ENCODE data around the gene BTBD10.

The BTBD10 gene

GRCh38 chr11:13473013-13473722 lies 10.1 kb upstream of the BTBD10 start:
- Mint-ChIP-seq H3K27ac (no peak overlapping the region), H3K4me1 (no peaks in the 10 kb centered on the region), H3K36me3 (ENCODE audit: low read depth) (no peaks in the 10 kb centered on the region), H3K9me3 (no peaks in the 10 kb centered on the region), H3K27me3 (ENCODE audit: low read depth) (peaks cover 8% of the 10 kb centered on the region), H3K4me3 (no peak overlapping the region)
- TF ChIP-seq CTCF (IDR thresholded peaks at IDR 0.05; ENCODE audit: unreplicated experiment in 3 of 3): no peak

- H3K4me1 Mint-ChIP-seq: peaks cover 4% of the 10 kb centered on the region
- no peak for TF ChIP-seq CTCF (IDR thresholded peaks at IDR 0.05; ENCODE audit: unreplicated experiment in 3 of 3)
- no peak overlapping the region for H3K4me3 Mint-ChIP-seq
- no peaks in the 10 kb centered on the region for H3K9me3 Mint-ChIP-seq
- H3K27me3 Mint-ChIP-seq (ENCODE audit: low read depth): peaks cover 8% of the 10 kb centered on the region
- no peak overlapping the region for H3K27ac Mint-ChIP-seq
- H3K36me3 Mint-ChIP-seq (ENCODE audit: low read depth): no peaks in the 10 kb centered on the region
These were observed 5.7 kb upstream of the BTBD10 start for GRCh38 chr11:13468750-13469149.

GRCh38 chr11:13465909-13466371 lies 2.9 kb upstream of the BTBD10 start:
- peaks cover 4% of the 10 kb centered on the region for H3K27me3 Mint-ChIP-seq (ENCODE audit: low read depth)
- peaks cover 21% of the 10 kb centered on the region for H3K4me1 Mint-ChIP-seq
- H3K9me3 Mint-ChIP-seq: no peaks in the 10 kb centered on the region
- H3K27ac Mint-ChIP-seq: no peak overlapping the region
- H3K36me3 Mint-ChIP-seq (ENCODE audit: low read depth): no peaks in the 10 kb centered on the region
- peak overlapping the region; percentile 12 to 75 (median 53) for H3K4me3 Mint-ChIP-seq
- peak; percentile 51 to 64 (median 54) for TF ChIP-seq CTCF (IDR thresholded peaks at IDR 0.05; ENCODE audit: unreplicated experiment in 3 of 3)

GRCh38 chr11:13463779-13464290 lies 813 bp upstream of the BTBD10 start:
- no peaks in the 10 kb centered on the region for H3K9me3 Mint-ChIP-seq
- peak overlapping the region; percentile 99 to 100 (median 99) for H3K4me3 Mint-ChIP-seq
- TF ChIP-seq CTCF (IDR thresholded peaks at IDR 0.05; ENCODE audit: unreplicated experiment in 3 of 3): no peak
- H3K4me1 Mint-ChIP-seq: peaks cover 21% of the 10 kb centered on the region
- no peaks in the 10 kb centered on the region for H3K27me3 Mint-ChIP-seq (ENCODE audit: low read depth)
- peaks cover 9% of the 10 kb centered on the region for H3K36me3 Mint-ChIP-seq (ENCODE audit: low read depth)
- H3K27ac Mint-ChIP-seq: peak overlapping the region; percentile 94 to 98 (median 96)

- H3K9me3 Mint-ChIP-seq: no peaks in the 10 kb centered on the region
- H3K36me3 Mint-ChIP-seq (ENCODE audit: low read depth): peaks cover 9% of the 10 kb centered on the region
- peaks cover 21% of the 10 kb centered on the region for H3K4me1 Mint-ChIP-seq
- peak overlapping the region; percentile 94 to 98 (median 96) for H3K27ac Mint-ChIP-seq
- no peaks in the 10 kb centered on the region for H3K27me3 Mint-ChIP-seq (ENCODE audit: low read depth)
- no peak for TF ChIP-seq CTCF (IDR thresholded peaks at IDR 0.05; ENCODE audit: unreplicated experiment in 3 of 3)
- peak overlapping the region; percentile 99 to 100 (median 99) for H3K4me3 Mint-ChIP-seq
These were observed 616 bp downstream of the BTBD10 start for GRCh38 chr11:13462311-13462900.
